WI38 (cell line): Measurements from ENCODE around the gene CLK4.

Experiments used
- H3K4me3 ChIP-seq: 2 replicates; pipeline ENCODE4 v1.5.1; 2011; ENCODE audit warnings: low read depth, mild to moderate bottlenecking, control low read depth, low read length
- TF ChIP-seq, protein P1 (sequence below): IDR thresholded peaks from 2 replicates; pipeline ENCODE4 v1.5.1; 2012; ENCODE audit warnings: low read depth, mild to moderate bottlenecking, control low read depth, low read length

The CLK4 gene

DNA sequence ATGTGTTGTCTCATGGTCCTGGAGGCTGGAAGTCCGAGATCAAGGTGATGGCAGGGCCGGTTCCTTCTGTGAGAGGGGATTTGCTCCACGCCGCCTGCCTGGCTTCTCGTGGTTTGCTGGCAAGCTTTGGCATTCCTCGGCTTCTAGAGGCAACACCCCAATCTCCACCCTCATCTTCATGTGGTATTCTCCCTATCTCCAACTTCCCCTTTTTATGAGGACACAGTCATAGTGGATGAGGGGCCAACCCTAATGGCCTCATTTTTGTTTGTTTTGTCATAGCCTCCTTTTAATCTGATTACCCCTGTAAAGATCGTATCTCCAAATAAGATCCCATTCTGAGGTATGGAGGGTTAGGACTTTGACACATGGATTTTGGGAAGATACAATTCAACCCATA, 41.7 kb upstream of the CLK4 start:
- TF ChIP-seq, protein P1, sequence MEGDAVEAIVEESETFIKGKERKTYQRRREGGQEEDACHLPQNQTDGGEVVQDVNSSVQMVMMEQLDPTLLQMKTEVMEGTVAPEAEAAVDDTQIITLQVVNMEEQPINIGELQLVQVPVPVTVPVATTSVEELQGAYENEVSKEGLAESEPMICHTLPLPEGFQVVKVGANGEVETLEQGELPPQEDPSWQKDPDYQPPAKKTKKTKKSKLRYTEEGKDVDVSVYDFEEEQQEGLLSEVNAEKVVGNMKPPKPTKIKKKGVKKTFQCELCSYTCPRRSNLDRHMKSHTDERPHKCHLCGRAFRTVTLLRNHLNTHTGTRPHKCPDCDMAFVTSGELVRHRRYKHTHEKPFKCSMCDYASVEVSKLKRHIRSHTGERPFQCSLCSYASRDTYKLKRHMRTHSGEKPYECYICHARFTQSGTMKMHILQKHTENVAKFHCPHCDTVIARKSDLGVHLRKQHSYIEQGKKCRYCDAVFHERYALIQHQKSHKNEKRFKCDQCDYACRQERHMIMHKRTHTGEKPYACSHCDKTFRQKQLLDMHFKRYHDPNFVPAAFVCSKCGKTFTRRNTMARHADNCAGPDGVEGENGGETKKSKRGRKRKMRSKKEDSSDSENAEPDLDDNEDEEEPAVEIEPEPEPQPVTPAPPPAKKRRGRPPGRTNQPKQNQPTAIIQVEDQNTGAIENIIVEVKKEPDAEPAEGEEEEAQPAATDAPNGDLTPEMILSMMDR = no peak
- no peak overlapping the region for H3K4me3 ChIP-seq

DNA sequence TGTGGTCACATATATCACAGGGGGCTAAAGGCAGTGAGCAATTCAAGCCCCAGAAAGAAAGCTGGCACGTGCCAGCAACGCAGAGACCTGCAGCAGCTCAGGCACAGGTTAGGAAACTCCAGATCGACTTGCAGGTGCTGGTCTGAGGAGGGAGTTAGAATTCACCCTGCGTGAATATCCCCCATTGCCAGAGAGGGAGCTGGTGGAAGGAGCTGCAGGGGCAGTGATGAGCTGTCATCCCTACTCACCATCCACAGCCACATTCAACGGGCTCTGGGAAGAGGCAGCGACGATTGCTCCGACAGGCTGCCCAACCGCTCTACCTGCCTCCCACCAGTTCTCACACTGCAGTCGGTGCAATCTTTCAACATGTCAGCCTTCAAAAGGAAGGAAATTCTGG, 40.8 kb upstream of the CLK4 start:
- no peak overlapping the region for H3K4me3 ChIP-seq
- TF ChIP-seq, protein P1 = no peak

DNA sequence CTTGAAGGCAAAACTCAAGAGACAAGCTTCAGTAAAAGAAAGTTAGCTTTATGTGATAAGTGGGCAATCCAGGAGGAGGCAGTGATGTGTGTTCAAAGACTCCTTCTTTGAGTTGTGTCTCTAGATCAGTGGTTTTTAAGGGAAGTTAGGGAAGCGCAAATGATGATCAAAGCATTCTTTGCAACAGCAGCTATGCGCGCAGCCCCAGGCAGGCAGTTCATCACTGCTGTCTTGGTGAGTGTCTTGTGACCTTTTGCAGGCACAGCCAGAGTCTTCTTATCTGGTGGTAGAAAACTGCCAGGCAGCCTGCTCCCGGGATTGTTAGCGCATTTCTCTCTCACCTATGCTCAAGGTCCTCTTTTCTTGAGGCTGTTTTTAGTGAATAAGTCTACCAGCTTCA, 40.3 kb upstream of the CLK4 start:
- TF ChIP-seq, protein P1 = no peak
- H3K4me3 ChIP-seq = no peak overlapping the region

DNA sequence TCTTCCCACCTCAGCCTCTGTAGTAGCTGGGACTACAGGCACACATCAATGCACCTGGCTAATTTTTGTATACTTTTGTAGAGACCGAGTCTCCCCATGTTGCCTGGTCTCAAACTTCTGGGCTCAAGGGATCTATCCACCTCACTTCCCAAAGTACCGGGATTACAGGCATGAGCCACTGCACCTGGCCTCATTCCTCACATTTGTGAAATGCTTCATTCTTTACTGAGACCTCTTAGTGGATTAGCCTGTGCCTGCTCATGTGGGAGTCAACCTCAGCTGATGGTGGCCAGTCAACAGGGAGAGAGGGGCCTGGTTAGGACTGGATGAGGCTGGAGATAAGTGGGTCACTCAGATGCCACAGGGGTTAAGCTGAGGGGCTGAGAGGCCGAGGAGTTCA, 37.3 kb upstream of the CLK4 start:
- no peak overlapping the region for H3K4me3 ChIP-seq
- TF ChIP-seq, protein P1 = no peak

DNA sequence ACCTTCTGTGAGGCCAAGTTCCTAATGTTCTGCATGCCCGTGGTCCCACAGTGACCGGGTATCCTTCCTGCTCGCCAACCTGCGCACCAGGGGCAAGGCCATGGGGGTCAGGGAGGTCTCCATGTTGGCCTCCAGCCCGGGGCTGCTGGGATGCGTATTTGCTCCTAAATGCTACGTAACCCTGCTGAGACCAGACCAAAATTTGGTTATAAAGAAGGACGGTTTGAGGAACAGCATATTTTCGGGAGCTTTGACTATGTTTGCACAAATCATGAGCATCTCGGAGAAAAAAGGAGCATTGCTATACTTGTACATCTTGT, 35.7 kb upstream of the CLK4 start:
- TF ChIP-seq, protein P1 = no peak

DNA sequence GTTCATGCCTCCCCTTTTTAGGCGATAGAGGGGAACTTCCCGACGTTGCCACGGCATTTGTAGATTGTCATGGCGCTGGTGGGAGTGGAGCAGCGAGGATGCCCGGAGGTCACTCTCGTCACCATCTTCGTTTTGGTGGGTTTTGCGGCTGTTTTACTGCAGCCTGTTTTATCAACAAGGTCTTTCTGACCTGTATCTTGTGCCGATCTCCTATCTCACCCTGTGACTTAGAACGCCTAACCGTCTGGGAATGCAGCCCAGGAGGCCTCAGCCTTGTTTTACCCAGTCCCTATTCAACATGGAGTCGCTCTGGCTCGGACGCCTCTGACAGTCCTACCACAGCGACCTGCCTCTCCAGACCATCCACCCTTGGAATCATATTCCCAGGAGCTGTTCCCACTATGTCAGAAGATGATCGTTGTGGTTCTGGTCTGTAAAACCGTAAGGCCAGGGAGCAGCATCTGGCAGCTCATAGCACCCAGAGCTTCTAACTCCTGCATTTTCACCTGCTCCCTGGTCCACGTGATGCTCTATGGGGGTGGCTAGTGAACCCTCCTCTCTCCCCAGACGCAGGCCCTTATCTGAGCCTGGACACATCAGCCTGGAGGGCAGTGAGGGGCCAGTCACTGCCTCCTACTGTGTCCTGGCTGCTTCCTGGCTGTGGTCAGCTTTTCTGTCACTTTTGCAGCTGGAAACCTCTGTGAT, 35.1 kb upstream of the CLK4 start:
- no peak overlapping the region for H3K4me3 ChIP-seq
- TF ChIP-seq, protein P1 = no peak

More for the DNA sequence above, 35.7 kb upstream of the CLK4 start:
- no peak overlapping the region for H3K4me3 ChIP-seq

DNA sequence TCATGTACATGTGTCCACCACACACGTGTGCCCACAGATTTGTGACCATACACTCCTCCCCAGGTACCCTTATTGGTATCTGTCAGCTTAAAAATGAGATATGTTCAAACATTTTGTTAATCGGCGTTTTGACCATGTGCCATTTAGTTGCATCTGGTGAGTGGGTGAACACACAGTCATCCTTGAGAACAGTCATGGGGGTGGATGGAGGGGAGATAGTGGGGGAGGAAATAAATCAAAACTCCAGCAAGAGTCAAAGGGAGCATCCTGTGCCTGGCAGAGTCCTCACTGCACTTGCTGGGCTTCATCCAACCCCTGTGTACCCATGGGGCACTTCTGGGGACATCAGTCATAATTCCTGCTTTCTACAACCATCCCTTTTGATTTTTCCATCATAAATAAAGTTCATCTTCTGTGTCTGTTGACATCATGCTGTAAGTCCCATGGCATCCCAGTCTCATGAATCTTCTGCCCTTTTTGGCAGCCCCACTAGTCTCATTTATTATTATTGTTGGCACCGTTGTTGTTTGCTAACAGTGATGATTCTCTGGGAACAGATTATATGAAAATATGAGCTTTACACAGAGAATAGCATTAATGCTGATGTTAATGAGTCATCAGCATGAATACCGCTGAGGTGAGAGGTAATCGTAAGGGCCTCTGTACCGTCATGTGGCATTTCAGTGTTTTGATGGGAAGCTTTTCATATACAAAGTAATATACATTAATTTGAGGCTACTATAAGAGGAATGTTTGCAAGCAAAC, 24.4 kb upstream of the CLK4 start:
- no peak overlapping the region for H3K4me3 ChIP-seq
- TF ChIP-seq, protein P1 = no peak
